Activated naive CD4-positive, alpha-beta T cell treated with anti-CD3 and anti-CD28 coated beads, Interleukin-2, amount 10 ng/mL, durations not matched to agents 7 days and 5 days (primary cell): Measurements from ENCODE around the gene BTN3A1.
"Not testable (repeated sequence)": the region's sequence is repeated elsewhere in the genome, so short reads cannot be mapped to it uniquely, and the experiment has no call there.

Experiments used
- CTCF ChIA-PET: fragments of 350-600 bp; sonication (Branson Sonifier 250); formaldehyde crosslinking; loops from one replicate; lab custom pipeline; 2021; ENCODE audit warnings: antibody characterized with exemption; lab: Charles Lee
- DNase-seq: peaks from one replicate; pipeline ENCODE4 v3.0.0-alpha.2; 2020
- H3K27ac Mint-ChIP-seq: one replicate; pipeline ENCODE4 v1.8.0; 2021; ENCODE audit warnings: mild to moderate bottlenecking, moderate library complexity, mixed read lengths
- H3K27me3 Mint-ChIP-seq: one replicate; pipeline ENCODE4 v1.8.0; 2021; ENCODE audit warnings: mild to moderate bottlenecking, mixed read lengths
- H3K36me3 Mint-ChIP-seq: one replicate; pipeline ENCODE4 v1.8.0; 2021; ENCODE audit warnings: mixed read lengths
- H3K4me1 Mint-ChIP-seq: one replicate; pipeline ENCODE4 v1.8.0; 2021; ENCODE audit warnings: mixed read lengths
- H3K4me3 Mint-ChIP-seq: one replicate; pipeline ENCODE4 v1.8.0; 2021; ENCODE audit warnings: mild to moderate bottlenecking, moderate library complexity, mixed read lengths
- H3K9me3 Mint-ChIP-seq: one replicate; pipeline ENCODE4 v1.8.0; 2021; ENCODE audit warnings: mixed read lengths

The BTN3A1 gene

DNA sequence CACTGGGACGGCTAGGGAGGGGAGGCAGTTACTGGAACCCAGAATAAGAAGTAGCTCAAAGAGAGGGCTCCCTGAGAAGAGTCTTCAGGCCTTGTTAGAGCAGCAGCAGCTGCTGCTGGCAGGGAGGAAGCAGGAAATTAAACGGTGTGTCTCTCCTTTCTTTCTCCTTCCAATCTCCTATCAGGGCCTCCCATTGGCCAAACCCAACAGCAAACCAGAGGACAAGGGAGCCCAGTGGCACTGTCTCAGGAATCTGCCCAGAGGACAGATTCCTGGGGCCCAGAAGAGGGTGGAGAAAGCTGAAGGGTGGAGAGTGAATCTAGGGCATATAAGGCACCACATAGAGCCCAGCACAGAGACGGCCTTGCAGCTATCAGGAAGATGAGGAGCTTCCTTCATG, 10.2 kb downstream of the BTN3A1 start:
- CTCF ChIA-PET: interaction anchor here (1.0 kb wide), 1 partner anchor 157 kb away, joined by 4 read pairs; no protein-coding TSS in a partner anchor
- no peak for DNase-seq
- Mint-ChIP-seq H3K4me1 (peaks cover 7% of the 10 kb centered on the region), H3K27me3 (no peaks in the 10 kb centered on the region), H3K27ac (no peak overlapping the region), H3K4me3 (no peak overlapping the region), H3K9me3 (peaks cover 13% of the 10 kb centered on the region), H3K36me3 (peaks cover 78% of the 10 kb centered on the region)

DNA sequence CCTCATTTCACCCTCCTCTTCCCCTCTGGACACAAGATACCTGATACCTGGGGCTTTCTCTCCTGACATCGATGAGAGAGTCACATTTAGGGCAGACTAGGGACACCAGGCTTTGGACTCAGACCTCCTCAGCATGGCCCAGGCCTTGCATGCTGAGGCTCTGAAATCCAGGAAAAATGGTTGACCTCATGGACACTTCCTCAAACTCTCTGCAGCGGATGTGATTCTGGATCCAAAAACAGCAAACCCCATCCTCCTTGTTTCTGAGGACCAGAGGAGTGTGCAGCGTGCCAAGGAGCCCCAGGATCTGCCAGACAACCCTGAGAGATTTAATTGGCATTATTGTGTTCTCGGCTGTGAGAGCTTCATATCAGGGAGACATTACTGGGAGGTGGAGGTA, 10.9 kb downstream of the BTN3A1 start:
- CTCF ChIA-PET: no interaction called here
- Mint-ChIP-seq H3K4me3 (no peak overlapping the region), H3K9me3 (peaks cover 19% of the 10 kb centered on the region), H3K27ac (no peak overlapping the region), H3K4me1 (peaks cover 3% of the 10 kb centered on the region), H3K27me3 (no peaks in the 10 kb centered on the region), H3K36me3 (peaks cover 76% of the 10 kb centered on the region)
- DNase-seq: no peak

DNA sequence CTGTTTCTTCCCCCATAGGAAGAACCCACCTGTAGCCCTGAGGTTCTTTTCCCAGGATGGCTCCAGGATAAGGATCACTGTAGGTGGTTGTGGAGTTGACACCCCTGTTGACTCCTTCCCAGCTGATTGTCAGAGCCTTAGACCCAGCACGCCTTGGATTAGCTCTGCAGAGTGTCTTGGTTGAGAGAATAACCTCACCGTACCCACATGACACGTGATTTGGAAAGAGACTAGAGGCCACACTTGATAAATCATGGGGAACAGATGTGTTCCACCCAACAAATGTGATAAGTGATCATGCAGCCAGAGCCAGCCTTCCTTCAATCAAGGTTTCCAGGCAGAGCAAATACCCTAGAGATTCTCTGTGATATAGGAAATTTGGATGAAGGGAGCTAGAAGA, 12.2 kb downstream of the BTN3A1 start:
- no peak overlapping the region for H3K27ac Mint-ChIP-seq
- H3K36me3 Mint-ChIP-seq: peaks cover 72% of the 10 kb centered on the region
- CTCF ChIA-PET: interaction anchor here (0.9 kb wide), 1 partner anchor 13 kb away, joined by 6 read pairs; no protein-coding TSS in a partner anchor
- H3K4me1 Mint-ChIP-seq: no peaks in the 10 kb centered on the region
- no peak for DNase-seq
- H3K9me3 Mint-ChIP-seq: peaks cover 32% of the 10 kb centered on the region
- no peaks in the 10 kb centered on the region for H3K27me3 Mint-ChIP-seq
- no peak overlapping the region for H3K4me3 Mint-ChIP-seq

DNA sequence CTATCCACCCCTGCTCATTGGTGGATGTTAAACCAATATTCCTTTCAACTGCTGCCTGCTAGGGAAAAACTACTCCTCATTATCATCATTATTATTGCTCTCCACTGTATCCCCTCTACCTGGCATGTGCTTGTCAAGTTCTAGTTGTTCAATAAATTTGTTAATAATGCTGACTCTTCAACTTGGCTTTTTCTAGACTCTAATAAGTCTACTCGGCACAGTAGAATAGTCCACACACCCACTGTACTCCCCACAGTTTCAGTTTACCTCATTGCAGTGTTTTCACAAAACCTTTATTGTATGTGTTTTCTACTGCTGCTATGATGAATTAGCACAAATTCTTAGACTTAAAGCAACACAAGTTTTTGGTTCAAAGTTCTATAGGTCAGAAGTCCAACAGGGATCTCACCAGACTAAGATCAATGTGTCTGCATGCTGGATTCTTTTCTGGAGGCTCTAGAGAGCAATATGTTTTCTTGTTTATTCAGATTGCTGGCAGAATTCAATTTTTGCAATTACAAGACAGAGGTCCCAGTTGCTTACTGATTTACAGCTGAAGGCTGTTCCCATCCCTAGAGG, 13.1 kb downstream of the BTN3A1 start:
- Mint-ChIP-seq H3K36me3 (peaks cover 65% of the 10 kb centered on the region), H3K4me3 (no peak overlapping the region), H3K27me3 (no peaks in the 10 kb centered on the region), H3K4me1 (no peaks in the 10 kb centered on the region), H3K27ac (no peak overlapping the region), H3K9me3 (peaks cover 32% of the 10 kb centered on the region)
- CTCF ChIA-PET: interaction anchor here (0.6 to 0.9 kb wide), 2 partner anchors 12 to 157 kb away, joined by 3 to 6 read pairs; no protein-coding TSS in a partner anchor
- DNase-seq: no peak

DNA sequence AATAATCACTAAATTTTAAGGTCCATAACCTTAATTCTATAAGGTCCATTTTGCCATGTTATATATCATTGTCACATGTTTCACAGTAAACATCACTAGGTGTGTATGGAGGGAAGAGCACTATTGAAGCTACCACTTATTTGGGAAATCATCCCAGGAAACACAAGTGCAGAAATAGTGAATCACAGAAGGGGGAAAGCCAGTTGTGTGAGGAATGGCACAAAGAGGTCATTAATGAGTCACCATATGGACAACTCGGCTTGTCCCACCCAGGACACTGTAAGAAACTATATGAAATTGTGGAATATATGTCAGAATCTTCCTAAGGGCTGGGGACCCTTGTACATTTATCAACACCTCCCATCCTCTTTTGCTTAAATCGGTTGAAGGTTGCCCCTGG, 13.7 kb downstream of the BTN3A1 start:
- no peak overlapping the region for H3K4me3 Mint-ChIP-seq
- peaks cover 32% of the 10 kb centered on the region for H3K9me3 Mint-ChIP-seq
- no peaks in the 10 kb centered on the region for H3K27me3 Mint-ChIP-seq
- CTCF ChIA-PET: interaction anchor here (0.6 kb wide), 1 partner anchor 157 kb away, joined by 3 read pairs; no protein-coding TSS in a partner anchor
- H3K4me1 Mint-ChIP-seq: no peaks in the 10 kb centered on the region
- H3K36me3 Mint-ChIP-seq: peaks cover 61% of the 10 kb centered on the region
- H3K27ac Mint-ChIP-seq: no peak overlapping the region
- DNase-seq: no peak

DNA sequence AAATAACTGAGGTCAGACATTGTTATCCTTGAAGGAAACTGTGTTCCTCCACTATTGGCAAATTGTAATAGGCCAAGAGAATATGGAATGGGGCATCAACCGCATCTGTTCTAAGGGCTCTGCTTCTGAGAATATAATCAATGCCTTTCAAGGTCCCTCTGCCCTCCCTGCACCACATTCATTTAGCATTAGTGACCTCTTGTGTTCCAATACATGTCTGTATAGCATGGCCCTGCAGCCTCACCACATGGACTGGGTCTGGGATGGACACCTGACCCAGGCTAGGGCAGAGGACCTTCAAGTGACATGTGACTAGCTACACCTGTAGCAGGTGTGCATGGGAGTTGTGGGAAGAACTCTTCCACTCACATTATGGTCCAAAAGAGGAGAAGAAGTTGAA, 14.2 kb downstream of the BTN3A1 start:
- H3K27ac Mint-ChIP-seq: no peak overlapping the region
- peaks cover 56% of the 10 kb centered on the region for H3K36me3 Mint-ChIP-seq
- CTCF ChIA-PET: no interaction called here
- H3K27me3 Mint-ChIP-seq: no peaks in the 10 kb centered on the region
- no peak overlapping the region for H3K4me3 Mint-ChIP-seq
- H3K4me1 Mint-ChIP-seq: no peaks in the 10 kb centered on the region
- no peak for DNase-seq
- peaks cover 32% of the 10 kb centered on the region for H3K9me3 Mint-ChIP-seq

DNA sequence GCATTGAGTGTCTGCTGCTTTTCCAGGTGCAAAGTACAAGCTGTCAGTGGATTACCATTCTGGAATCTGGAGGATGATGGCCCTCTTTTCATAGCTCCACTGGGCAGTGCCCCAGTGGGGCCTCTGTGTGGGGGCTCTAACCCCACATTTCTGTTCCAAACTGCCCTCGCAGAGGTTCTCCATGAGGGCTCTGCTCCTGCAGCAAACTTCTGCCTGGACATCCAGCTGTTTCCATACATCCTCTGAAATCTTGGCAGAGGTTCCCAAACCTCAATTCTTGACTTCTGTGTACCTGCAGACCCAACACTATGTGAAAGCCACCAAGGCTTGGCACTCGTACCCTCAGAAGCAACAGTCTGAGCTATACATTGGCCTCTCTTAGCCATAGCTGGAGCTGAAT, 16.0 kb downstream of the BTN3A1 start:
- DNase-seq, CTCF ChIA-PET, H3K27me3 Mint-ChIP-seq, H3K4me3 Mint-ChIP-seq, H3K4me1 Mint-ChIP-seq, H3K27ac Mint-ChIP-seq: not testable (repeated sequence)
- H3K36me3 Mint-ChIP-seq: peaks cover 40% of the 10 kb centered on the region
- peaks cover 32% of the 10 kb centered on the region for H3K9me3 Mint-ChIP-seq

DNA sequence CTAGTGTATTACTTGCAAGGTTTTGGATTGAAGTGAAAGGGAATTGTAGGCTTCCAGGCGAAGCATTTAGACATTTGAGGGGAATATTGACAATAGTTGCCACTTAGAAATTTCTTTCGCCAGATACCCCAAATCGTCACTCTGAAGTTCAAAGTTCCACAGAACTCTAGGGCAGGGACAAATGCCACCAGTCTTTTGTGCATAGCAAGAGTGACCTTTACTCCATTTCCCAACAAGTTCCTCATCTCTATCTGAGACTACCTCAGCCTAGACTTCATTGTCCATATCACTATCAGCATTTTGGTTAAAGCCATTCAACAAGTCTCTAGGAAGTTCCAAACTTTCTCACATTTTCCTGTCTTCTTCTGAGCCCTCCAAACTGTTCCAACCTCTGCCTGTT, 16.7 kb downstream of the BTN3A1 start:
- not testable (repeated sequence) for H3K27ac Mint-ChIP-seq, DNase-seq, H3K4me1 Mint-ChIP-seq, H3K4me3 Mint-ChIP-seq, H3K27me3 Mint-ChIP-seq
- peaks cover 32% of the 10 kb centered on the region for H3K9me3 Mint-ChIP-seq
- peaks cover 32% of the 10 kb centered on the region for H3K36me3 Mint-ChIP-seq
- CTCF ChIA-PET: interaction anchor here (0.9 kb wide), 1 partner anchor 16 kb away, joined by 3 read pairs; no protein-coding TSS in a partner anchor

DNA sequence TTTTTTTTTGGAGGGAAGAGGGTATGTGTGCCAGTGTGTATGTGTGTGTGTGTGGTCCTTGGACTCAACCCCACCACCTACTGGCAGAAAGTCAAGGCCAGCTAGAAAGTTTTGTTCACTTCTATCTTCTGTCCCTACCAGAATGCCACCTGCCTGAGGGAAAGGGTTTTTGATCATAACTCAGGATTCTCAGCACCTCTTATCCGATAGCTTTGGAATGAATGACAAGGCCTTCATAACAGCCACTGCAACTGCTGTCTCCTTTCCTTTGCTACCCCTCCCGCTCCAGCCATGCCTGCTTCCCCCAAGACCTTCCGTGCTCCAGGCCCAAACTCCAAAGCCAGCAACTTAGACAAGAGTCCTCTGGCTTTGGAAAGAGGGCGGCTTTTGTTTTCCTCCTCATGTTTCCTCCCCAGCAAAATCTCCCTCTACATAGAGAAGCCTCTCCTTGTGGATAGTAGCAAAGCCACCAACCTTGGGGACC, 18.7 kb downstream of the BTN3A1 start:
- peaks cover 6% of the 10 kb centered on the region for H3K4me1 Mint-ChIP-seq
- H3K27me3 Mint-ChIP-seq: no peaks in the 10 kb centered on the region
- no peak overlapping the region for H3K4me3 Mint-ChIP-seq
- H3K36me3 Mint-ChIP-seq: peaks cover 18% of the 10 kb centered on the region
- H3K27ac Mint-ChIP-seq: no peak overlapping the region
- peaks cover 32% of the 10 kb centered on the region for H3K9me3 Mint-ChIP-seq
- peak; percentile 35 for DNase-seq
- CTCF ChIA-PET: no interaction called here

DNA sequence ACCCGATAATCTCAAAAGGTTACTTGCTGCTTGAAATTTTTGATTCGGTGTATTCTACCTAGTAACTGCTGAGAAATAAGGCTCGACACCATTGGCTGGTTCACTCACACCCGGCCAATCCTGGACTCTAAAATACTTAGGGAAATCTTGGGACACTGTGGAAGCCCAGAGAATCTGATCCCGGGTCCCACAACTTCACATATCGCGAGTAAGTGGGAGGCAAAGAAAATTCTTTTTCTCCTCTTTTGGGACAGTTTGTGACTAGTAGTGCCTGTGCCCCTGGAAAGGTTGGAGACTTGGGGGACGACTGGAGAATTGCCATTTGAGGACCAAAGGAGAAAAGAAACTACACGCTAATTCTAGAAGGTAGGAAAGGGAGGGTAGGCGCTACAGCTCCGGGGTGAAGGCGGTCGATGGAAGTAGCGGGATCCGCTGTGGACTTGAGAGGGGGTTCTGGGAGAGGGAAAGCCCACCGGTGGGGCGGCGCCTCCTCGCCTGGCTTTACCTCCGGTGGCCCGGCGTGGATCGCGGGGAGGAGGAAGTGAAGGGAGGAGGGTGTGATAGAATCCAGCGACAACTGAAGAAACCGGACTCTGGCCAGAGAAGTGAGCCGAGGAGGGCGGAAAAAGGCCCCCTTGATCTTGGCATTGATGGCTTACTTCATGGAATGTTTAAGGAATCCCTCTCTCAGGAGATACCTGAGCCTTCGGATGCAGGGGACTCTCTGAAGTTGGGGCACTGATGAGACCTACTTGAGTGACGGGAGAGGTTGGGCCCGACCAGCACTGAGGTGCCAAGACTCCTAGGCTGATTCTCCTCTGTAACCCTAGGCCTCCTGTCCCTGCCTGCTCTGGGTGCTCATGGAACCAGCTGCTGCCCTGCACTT, 19.4 kb downstream of the BTN3A1 start:
- H3K27ac Mint-ChIP-seq: peak overlapping the region; percentile 34
- DNase-seq: peak; percentile 67
- CTCF ChIA-PET: no interaction called here

DNA sequence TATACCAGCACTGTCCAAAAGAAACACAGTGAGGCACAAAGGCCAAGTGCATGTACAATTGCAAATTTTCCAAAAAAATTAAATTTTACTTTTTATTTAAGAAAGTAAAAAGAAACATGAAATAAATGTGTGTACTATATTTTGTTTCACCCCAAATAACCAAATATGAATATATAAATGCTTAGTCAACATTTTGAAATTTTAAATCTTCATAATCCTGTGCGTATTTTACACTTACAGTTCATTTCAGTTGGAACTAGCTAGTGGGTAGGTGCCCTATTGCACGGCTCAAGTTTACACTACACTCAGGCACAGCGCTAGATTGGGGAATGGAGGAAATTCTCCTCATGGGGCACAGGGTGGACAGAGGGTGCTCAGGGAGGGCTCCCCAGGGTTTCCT, 20.3 kb downstream of the BTN3A1 start:
- peaks cover 6% of the 10 kb centered on the region for H3K27me3 Mint-ChIP-seq
- peaks cover 6% of the 10 kb centered on the region for H3K4me1 Mint-ChIP-seq
- CTCF ChIA-PET: no interaction called here
- peaks cover 18% of the 10 kb centered on the region for H3K9me3 Mint-ChIP-seq
- no peak overlapping the region for H3K4me3 Mint-ChIP-seq
- H3K36me3 Mint-ChIP-seq: peaks cover 9% of the 10 kb centered on the region
- no peak for DNase-seq
- H3K27ac Mint-ChIP-seq: no peak overlapping the region

More for the DNA sequence above, 19.4 kb downstream of the BTN3A1 start:
- Mint-ChIP-seq H3K9me3 (peaks cover 27% of the 10 kb centered on the region), H3K4me1 (peaks cover 6% of the 10 kb centered on the region), H3K27me3 (peaks cover 6% of the 10 kb centered on the region), H3K4me3 (no peak overlapping the region), H3K36me3 (peaks cover 13% of the 10 kb centered on the region)

DNA sequence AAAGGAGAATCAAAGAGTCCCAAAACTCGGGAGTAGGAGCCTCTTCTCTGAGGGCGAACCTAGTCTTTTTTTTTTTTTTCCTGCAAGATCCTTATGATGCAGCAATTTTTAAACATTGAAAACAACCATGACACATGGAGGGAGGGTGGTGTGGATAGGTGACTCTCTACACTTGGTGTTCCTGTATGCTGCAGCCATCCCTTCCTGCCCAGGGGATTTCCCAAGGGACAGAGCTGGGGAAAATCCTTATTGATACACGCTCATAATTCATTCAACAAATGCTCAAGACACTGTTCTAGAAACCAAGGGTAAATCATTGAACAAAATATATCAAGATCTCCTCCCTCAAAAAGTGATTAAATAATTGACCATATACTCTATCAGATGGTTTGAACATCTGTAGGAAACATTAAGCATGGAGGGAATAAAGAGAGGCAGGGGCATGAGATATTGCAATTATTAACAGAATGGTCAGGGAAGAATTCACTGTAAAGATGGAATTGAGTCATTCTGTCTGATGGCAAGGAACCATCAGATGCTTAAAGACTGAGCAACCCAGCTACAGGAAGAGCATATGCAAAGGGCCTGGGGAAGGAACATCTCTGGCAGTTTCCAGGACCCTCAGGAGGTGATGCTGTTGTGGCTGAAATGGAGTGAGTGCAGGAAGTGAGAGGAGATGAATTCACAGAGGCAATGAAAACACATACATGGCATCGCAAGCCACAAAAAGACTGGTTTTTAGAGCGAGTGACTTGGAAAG, 24.8 kb downstream of the BTN3A1 start:
- peaks cover 6% of the 10 kb centered on the region for H3K27me3 Mint-ChIP-seq
- no peak overlapping the region for H3K27ac Mint-ChIP-seq
- peaks cover 5% of the 10 kb centered on the region for H3K4me1 Mint-ChIP-seq
- H3K36me3 Mint-ChIP-seq: no peaks in the 10 kb centered on the region
- H3K4me3 Mint-ChIP-seq: no peak overlapping the region
- DNase-seq: no peak
- H3K9me3 Mint-ChIP-seq: no peaks in the 10 kb centered on the region
- CTCF ChIA-PET: interaction anchor here (1.4 kb wide), 1 partner anchor 12 kb away, joined by 6 read pairs; no protein-coding TSS in a partner anchor

DNA sequence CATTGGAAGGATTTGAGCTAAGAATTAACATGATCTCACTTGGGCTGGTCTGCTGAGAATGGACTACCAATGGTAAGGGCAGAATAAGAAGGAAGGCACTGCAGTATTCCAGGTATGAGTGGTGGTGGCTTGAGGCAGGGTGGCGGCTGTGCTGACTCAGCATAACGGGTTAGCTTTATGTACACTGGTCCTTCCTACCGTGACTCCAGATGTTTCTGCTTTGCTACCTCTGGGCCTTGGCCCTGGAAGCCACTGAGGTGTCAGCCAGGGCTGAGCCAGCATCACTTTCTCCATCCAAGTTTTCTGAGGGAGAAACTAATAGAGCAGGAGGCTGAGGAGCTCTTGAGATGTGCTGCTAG, 25.4 kb downstream of the BTN3A1 start:
- Mint-ChIP-seq H3K36me3 (no peaks in the 10 kb centered on the region), H3K4me1 (peaks cover 2% of the 10 kb centered on the region), H3K4me3 (no peak overlapping the region), H3K27ac (no peak overlapping the region), H3K27me3 (peaks cover 6% of the 10 kb centered on the region), H3K9me3 (no peaks in the 10 kb centered on the region)
- DNase-seq: no peak
- CTCF ChIA-PET: interaction anchor here (1.4 kb wide), 1 partner anchor 13 kb away, joined by 6 read pairs; no protein-coding TSS in a partner anchor

DNA sequence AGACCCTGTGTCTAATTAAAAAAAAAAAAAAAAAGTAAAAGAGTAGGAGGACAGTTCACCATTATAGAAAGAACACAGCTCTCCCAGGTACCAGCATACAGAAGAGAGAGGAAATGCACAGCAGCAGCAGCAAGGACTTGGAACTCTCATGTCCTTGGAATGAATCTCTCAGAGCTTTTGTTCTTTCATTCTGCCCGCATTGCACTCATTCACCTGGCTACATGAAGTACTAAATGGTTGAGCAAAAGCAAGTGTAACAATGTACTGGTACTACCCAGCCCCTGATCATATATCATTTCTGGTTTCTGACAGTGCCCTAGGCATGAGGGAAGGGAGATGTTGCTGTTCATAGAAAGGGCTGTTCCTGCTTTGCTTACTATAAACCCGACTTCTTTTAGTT, 26.1 kb downstream of the BTN3A1 start:
- Mint-ChIP-seq H3K27me3 (peaks cover 6% of the 10 kb centered on the region), H3K4me3 (no peak overlapping the region), H3K27ac (no peak overlapping the region), H3K4me1 (no peaks in the 10 kb centered on the region), H3K36me3 (no peaks in the 10 kb centered on the region), H3K9me3 (no peaks in the 10 kb centered on the region)
- CTCF ChIA-PET: no interaction called here
- DNase-seq: no peak
